B cell (primary cell): ENCODE results near the gene ANKRD37. TPM values are rescaled to one million over a fixed set of nuclear protein-coding genes. Genes with fewer than 3 reads are reported as not detected.

ENCODE experiments used
- ATAC-seq: fragments of 200-7000 bp; cut with Tn5 transposase; one replicate; pipeline ENCODE4 v1.10.0; 2021; ENCODE audit warnings: low read depth, mild to moderate bottlenecking, moderate number of reproducible peaks, moderate library complexity
- CTCF ChIA-PET: fragments of 350-600 bp; sonication (Branson Sonifier 250); formaldehyde crosslinking; loops from one replicate; lab custom pipeline; 2021; ENCODE audit warnings: antibody characterized with exemption, inconsistent platforms; lab: Charles Lee
- POLR2A ChIA-PET: fragments of 350-600 bp; sonication (Branson Sonifier 250); formaldehyde crosslinking; loops from one replicate; lab custom pipeline; 2021; ENCODE audit warnings: antibody characterized with exemption; lab: Charles Lee
- DNase-seq: peaks from one replicate; pipeline ENCODE4 v3.0.0; 2013
- H2AFZ ChIP-seq: 2 replicates; pipeline ENCODE4 v1.6.1; 2012; ENCODE audit warnings: mild to moderate bottlenecking, low read depth, low read length; ENCODE audit not compliant: insufficient read depth, poor library complexity, severe bottlenecking
- H3K27ac ChIP-seq, 2 donors: 1 replicate in 1 of 2; 2 replicates in 1 of 2; pipeline ENCODE4 v1.5.1; 2012 to 2013; ENCODE audit warnings: low read length in 2 of 2, mild to moderate bottlenecking in 2 of 2, moderate library complexity in 1 of 2
- H3K27me3 ChIP-seq, 4 experiments: fragments of 200-600 bp in 1 of 4; sonication (generic) in 1 of 4; replicated peaks in 1 of 4; 1 replicate in 2 of 4; 2 replicates in 2 of 4; pipeline versions ENCODE4 v1.6.1 to v1.7.0; 2013 to 2016; ENCODE audit warnings: low read length in 3 of 4, mild to moderate bottlenecking in 2 of 4, mixed read lengths in 1 of 4, moderate library complexity in 1 of 4; ENCODE audit not compliant: insufficient read depth in 4 of 4, control insufficient read depth in 3 of 4; ENCODE audit errors: control extremely low read depth in 1 of 4
- H3K36me3 ChIP-seq, 2 experiments: replicated peaks in 1 of 2; 1 replicate in 1 of 2; 2 replicates in 1 of 2; pipeline versions ENCODE4 v1.6.1 to v1.7.1; 2013; ENCODE audit warnings: low read length in 1 of 2; ENCODE audit not compliant: insufficient read depth in 2 of 2, control insufficient read depth in 1 of 2; ENCODE audit errors: control extremely low read depth in 1 of 2, extremely low read depth in 1 of 2
- H3K4me1 ChIP-seq, 2 donors: fragments of 200-600 bp in 1 of 2; sonication (generic) in 1 of 2; 1 replicate in 1 of 2; 2 replicates in 1 of 2; pipeline versions ENCODE4 v1.5.1 to v1.6.1; 2013 to 2017; ENCODE audit warnings: low read length in 2 of 2; ENCODE audit not compliant: control insufficient read depth in 2 of 2, insufficient read depth in 2 of 2
- H3K4me2 ChIP-seq: replicated peaks from 2 replicates; pipeline ENCODE3; 2012; ENCODE audit warnings: mild to moderate bottlenecking, low read depth, low read length; ENCODE audit not compliant: poor library complexity, severe bottlenecking
- H3K4me3 ChIP-seq, 5 experiments: fragments of 200-600 bp in 1 of 5; sonication (generic) in 1 of 5; 1 replicate in 3 of 5; 2 replicates in 2 of 5; pipeline versions ENCODE4 v1.5.1 to v1.7.0; 2011 to 2016; ENCODE audit warnings: low read length in 4 of 5, mild to moderate bottlenecking in 4 of 5, low read depth in 2 of 5, control low read depth in 1 of 5, moderate library complexity in 1 of 5; ENCODE audit not compliant: insufficient read depth in 1 of 5; ENCODE audit errors: control extremely low read depth in 1 of 5, extremely low read depth in 1 of 5
- H3K79me2 ChIP-seq: fragments of 200-600 bp; sonication (generic); one replicate; pipeline ENCODE4 v1.6.0; 2016; ENCODE audit warnings: low read length; ENCODE audit not compliant: control insufficient read depth, insufficient read depth
- H3K9ac ChIP-seq: fragments of 200-600 bp; sonication (generic); 2 replicates; pipeline ENCODE4 v1.6.1; 2017; ENCODE audit warnings: mild to moderate bottlenecking, low read length, moderate library complexity
- H3K9me3 ChIP-seq, 3 donors: one replicate each; pipeline versions ENCODE4 v1.6.1 to v1.7.1; 2013; ENCODE audit warnings: low read length in 2 of 3; ENCODE audit not compliant: control insufficient read depth in 2 of 3, insufficient read depth in 1 of 3; ENCODE audit errors: control extremely low read depth in 1 of 3
- H4K20me1 ChIP-seq: 2 replicates; pipeline ENCODE4 v1.6.0; 2012; ENCODE audit warnings: mild to moderate bottlenecking, low read length; ENCODE audit not compliant: insufficient read depth, control insufficient read depth, poor library complexity, severe bottlenecking
- H3K27ac Mint-ChIP-seq: one replicate; pipeline ENCODE4 v1.8.0; 2021; ENCODE audit warnings: mixed read lengths
- H3K27me3 Mint-ChIP-seq: one replicate; pipeline ENCODE4 v1.8.0; 2021; ENCODE audit warnings: mixed read lengths
- H3K4me1 Mint-ChIP-seq: one replicate; pipeline ENCODE4 v1.8.0; 2021; ENCODE audit warnings: mixed read lengths
- H3K4me3 Mint-ChIP-seq: one replicate; pipeline ENCODE4 v1.8.0; 2021; ENCODE audit warnings: mixed read lengths
- H3K9me3 Mint-ChIP-seq: one replicate; pipeline ENCODE4 v1.8.0; 2022; ENCODE audit warnings: mixed read lengths; ENCODE audit not compliant: insufficient read depth
- EZH2 ChIP-seq: IDR thresholded peaks from 2 replicates; pipeline ENCODE4 v1.6.1; 2012; ENCODE audit warnings: borderline replicate concordance, low read depth, mild to moderate bottlenecking, moderate library complexity, low read length; ENCODE audit not compliant: insufficient read depth, poor library complexity, severe bottlenecking
- WGBS: methylation state at CpG from one replicate; pipeline ENCODE4 v1.1.5; 2013; ENCODE audit warnings: missing lambda C conversion rate; ENCODE audit not compliant: insufficient coverage; 5-methylcytosine and 5-hydroxymethylcytosine counted together
- intact Hi-C: fragments of 100-400 bp; cut with micrococcal nuclease; formaldehyde crosslinking; loops from one replicate; pipeline ENCODE4 v1.10.0; 2022
- polyA plus RNA-seq: library from polyadenylated mRNA; depleted of rRNA; stranded (reverse); fragments of >200 nt; gene quantifications from 2 replicates; pipeline ENCODE4 v1.2.3, GENCODE V29; 2012
- total RNA-seq, 2 donors: library from RNA; stranded (reverse); fragments of 120-200 nt in 1 of 2; gene quantifications; 1 replicate in 1 of 2; 2 replicates in 1 of 2; pipeline versions ENCODE4 v1.2.3 to v1.2.4, GENCODE V29; 2013 to 2022
- TF ChIP-seq, protein P1 (sequence below): fragments of 200-600 bp; IDR thresholded peaks from one replicate; pipeline ENCODE4 v1.8.0; 2022; ENCODE audit warnings: antibody characterized with exemption, mild to moderate bottlenecking

ANKRD37 gene
- total and polyA plus RNA-seq, 2 donors (not counting 1 experiment from before 2014, with no cell fraction given): 29.6 to 30.6 TPM

DNA sequence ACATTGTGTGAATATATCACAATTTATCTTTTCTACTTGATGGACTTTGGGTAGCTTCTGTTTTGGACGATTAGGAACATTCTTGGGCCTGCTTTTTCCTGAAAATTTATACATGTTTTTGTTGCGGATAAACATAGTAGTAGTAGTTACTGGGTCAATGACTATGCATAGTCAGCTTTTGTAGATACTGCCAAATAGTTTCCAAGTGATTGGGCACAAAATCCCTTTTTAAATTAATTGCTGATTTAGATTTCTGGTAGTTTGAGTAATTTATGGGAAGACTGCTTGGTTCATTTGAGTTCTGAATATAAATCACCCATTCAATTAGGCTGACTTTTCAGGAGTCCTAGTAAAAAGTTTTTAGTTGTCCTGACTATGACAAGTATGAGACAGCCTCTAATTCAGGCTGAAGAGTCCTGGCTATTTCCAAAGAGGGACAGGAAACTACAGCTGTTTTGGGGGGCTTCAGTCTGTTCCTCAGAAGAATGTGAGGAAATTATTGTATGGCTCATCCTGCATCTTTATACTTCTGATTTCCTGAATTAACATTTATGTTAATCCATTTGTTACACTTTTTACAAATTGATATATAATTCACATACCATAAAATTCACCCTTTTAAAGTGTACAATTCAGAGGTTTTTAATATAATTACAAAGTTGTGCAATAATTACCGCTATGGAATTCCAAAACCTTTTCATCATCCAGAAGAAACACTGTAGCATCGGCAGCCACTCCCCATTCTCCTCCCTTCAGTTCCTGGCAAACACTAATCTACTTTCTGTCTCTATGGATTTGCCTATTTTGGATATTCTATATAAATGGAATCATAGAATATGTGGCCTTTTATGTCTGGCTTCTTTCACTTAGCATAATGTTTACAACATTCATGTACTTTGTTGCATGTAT is 15.1 kb upstream of the ANKRD37 start:
- ATAC-seq (no peak), DNase-seq (no peak)
- H3K9ac ChIP-seq: no peak overlapping the region
- H3K27me3 Mint-ChIP-seq: no peaks in the 10 kb centered on the region
- CTCF ChIA-PET: no interaction called here
- no peak overlapping the region for H2AFZ ChIP-seq
- intact Hi-C loops: no loop called here
- POLR2A ChIA-PET: no interaction called here
- WGBS: no CpG with 5 or more reads among the region's 4 CpGs
- H3K4me1 Mint-ChIP-seq: peaks cover 9% of the 10 kb centered on the region
- H3K27ac Mint-ChIP-seq: no peak overlapping the region
- no peaks in the 10 kb centered on the region for H3K27me3 ChIP-seq
- H3K4me3 ChIP-seq: no peak overlapping the region
- H3K79me2 ChIP-seq: no peaks in the 10 kb centered on the region
- H3K9me3 Mint-ChIP-seq: peaks cover 8% of the 10 kb centered on the region
- H4K20me1 ChIP-seq: no peaks in the 10 kb centered on the region
- H3K4me2 ChIP-seq: no peak overlapping the region
- no peak for TF ChIP-seq EZH2
- TF ChIP-seq, protein P1, sequence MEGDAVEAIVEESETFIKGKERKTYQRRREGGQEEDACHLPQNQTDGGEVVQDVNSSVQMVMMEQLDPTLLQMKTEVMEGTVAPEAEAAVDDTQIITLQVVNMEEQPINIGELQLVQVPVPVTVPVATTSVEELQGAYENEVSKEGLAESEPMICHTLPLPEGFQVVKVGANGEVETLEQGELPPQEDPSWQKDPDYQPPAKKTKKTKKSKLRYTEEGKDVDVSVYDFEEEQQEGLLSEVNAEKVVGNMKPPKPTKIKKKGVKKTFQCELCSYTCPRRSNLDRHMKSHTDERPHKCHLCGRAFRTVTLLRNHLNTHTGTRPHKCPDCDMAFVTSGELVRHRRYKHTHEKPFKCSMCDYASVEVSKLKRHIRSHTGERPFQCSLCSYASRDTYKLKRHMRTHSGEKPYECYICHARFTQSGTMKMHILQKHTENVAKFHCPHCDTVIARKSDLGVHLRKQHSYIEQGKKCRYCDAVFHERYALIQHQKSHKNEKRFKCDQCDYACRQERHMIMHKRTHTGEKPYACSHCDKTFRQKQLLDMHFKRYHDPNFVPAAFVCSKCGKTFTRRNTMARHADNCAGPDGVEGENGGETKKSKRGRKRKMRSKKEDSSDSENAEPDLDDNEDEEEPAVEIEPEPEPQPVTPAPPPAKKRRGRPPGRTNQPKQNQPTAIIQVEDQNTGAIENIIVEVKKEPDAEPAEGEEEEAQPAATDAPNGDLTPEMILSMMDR: no peak
- peaks cover 3 to 4% (median 4%) of the 10 kb centered on the region in 3 donors for H3K9me3 ChIP-seq
- H3K36me3 ChIP-seq: peaks cover 0 to 3% of the 10 kb centered on the region in 2 experiments
- H3K4me3 Mint-ChIP-seq: no peak overlapping the region
- H3K4me1 ChIP-seq: peaks cover 0 to 3% of the 10 kb centered on the region in 2 donors
- no peak overlapping the region for H3K27ac ChIP-seq

DNA sequence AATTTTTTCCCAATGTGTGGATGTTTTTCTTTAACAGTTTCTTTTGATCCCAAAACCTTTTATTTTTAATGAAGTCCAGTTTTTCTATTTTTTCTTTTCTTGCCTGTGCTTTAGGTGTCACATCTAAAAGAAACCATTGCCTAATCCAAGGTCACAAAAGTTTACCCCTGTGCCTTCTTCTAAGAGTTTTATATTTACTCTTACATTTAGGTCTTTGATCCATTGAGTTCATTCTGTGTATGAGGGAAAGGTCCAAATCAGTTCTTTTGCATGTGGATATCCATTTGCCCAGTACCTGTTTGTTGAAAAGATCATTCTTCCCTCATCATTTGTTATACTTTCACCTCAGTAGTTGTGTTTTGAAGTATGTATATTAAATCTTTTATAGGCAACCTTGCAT is 13.9 kb upstream of the ANKRD37 start:
- intact Hi-C loops: no loop called here
- H3K4me1 Mint-ChIP-seq: peaks cover 9% of the 10 kb centered on the region

More for the DNA sequence above, 13.9 kb upstream of the ANKRD37 start:
- Histone ChIP-seq H3K9me3 (peaks cover 3 to 4% (median 4%) of the 10 kb centered on the region in 3 donors), H3K4me1 (peaks cover 0 to 3% of the 10 kb centered on the region in 2 donors), H3K4me2 (no peak overlapping the region), H3K27me3 (no peaks in the 10 kb centered on the region), H2AFZ (no peak overlapping the region), H3K79me2 (no peaks in the 10 kb centered on the region), H3K27ac (no peak overlapping the region), H3K9ac (no peak overlapping the region), H3K4me3 (no peak overlapping the region), H3K36me3 (peaks cover 0 to 3% of the 10 kb centered on the region in 2 experiments), H4K20me1 (no peaks in the 10 kb centered on the region)
- no peak for TF ChIP-seq EZH2
- TF ChIP-seq, protein P1: no peak
- ChIA-PET POLR2A (no interaction called here), CTCF (no interaction called here)
- Mint-ChIP-seq H3K9me3 (peaks cover 8% of the 10 kb centered on the region), H3K27ac (no peak overlapping the region), H3K4me3 (no peak overlapping the region), H3K27me3 (no peaks in the 10 kb centered on the region)
- DNase-seq (no peak), ATAC-seq (no peak)
